RCC 7860 (cell line): ENCODE data around the gene SLC26A1.
"Not testable (repeated sequence)": the region's sequence is repeated elsewhere in the genome, so short reads cannot be mapped to it uniquely, and the experiment has no call there.

Experiments used
- DNase-seq: peaks from one replicate; pipeline ENCODE4 v3.0.0-alpha.2; 2015; ENCODE audit warnings: low spot score
- FAIRE-seq: peaks from 2 replicates; lab custom pipeline; 2012; peaks lifted over from hg19 to GRCh38; lab: Jason Lieb, UNC

The SLC26A1 gene

DNA sequence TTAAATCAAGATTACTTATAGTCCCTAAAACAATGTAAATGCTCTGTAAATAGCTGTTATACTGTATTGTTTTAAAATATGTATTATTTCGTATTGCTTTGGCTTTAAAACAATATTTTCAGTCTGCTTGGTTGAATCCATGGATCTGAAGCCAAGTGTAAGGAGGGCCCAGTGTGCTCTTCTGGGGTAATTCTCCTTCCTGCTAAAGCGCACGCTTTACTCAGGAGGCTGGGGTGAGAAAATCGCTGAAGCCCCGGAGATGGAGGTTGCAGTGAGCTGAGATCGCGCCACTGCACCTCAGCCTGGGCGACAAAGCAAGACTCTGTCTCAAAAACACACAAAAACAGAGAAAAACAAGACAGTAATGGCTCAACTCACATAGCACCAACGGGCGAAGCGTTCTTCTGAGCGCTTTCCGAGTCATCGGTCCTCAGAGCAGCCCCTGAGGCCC is 6.8 kb downstream of the SLC26A1 start:
- no peak for FAIRE-seq
- DNase-seq, result no peak

DNA sequence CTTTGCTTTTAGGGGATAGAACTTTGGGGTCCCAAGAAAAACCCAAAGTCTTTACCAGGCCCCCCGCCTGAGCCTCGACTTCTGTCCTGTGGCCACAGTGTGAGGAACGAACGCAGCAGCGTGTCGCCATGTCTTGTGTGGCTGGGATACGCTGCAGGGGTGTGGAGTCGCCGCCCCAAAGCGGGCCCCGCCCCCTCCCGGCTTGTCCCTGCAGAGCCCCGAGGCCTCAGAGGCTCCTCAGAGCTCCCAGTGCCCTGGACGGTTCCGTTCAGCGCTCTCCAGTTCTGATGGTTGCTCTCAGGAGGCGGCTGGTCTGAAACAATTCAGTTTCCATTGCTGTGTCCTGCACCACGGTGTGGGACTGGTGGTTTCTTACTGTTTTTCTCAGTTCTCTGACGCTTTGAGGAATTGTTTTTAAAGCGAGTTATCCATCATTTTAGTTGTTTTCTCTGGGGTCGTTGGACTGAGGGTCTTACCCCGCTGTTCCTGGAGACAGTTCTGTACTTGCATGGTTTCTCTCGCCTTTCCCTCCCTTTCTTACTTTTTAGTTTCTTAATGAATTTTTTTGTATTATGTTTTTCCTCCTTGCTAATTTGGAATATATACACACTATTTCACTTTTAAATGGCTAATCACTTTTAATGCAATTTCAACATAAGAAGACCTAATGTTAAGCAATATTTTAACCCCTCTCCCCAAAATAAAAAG is 7.9 kb downstream of the SLC26A1 start:
- no peak for FAIRE-seq
- no peak for DNase-seq

DNA sequence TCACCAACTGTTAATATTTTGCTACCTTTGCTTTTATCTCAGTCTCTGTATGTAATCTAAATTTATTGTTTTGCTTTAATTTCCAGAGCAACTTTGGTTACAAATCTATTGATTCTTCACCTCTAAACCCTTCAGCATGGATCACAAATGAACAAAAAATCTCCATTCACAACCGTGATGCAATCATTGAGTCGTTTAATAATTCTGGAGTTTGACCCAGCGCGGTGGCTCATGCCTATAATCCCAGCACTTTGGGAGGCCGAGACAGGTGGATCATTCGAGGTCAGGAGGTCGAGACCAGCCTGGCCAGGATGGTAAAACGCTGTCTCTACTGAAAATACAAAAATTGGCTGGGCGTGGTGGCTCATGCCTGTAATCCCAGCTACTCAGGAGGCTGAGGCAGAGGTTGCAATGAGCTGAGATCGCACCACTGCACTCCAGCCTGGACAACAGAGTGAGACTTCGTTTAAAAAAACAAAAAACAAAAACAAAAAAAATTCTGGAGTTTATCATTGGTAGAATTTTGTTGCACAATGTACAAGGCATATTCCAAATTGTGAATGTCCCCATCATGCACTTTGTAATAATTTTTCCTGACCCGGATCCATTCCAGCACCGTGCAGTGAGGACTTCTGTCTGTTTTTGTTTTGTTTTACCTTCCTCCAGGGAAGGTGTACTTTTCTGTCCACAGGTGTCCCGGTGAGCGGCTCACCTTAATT is 8.7 kb downstream of the SLC26A1 start:
- FAIRE-seq (no peak), DNase-seq (no peak)

DNA sequence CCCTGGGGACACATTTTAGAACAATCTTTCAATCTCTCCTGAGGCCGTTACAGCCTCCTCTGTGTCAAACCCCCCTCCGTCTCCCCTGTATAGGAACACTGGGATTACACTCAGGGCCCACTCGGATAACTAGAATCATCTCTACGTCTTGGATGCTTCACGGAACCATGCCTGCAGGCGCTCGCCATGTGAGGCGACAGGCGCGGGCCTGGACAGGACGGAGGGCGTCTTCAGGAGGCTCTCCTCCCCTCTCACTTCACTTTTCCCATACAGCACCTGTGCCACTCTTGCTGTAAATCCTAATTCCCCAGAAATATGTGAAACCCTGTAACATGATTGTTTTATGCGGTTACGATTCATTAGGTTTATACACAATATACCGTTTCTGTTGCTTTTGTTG is 10.4 kb downstream of the SLC26A1 start:
- no peak for FAIRE-seq

DNA sequence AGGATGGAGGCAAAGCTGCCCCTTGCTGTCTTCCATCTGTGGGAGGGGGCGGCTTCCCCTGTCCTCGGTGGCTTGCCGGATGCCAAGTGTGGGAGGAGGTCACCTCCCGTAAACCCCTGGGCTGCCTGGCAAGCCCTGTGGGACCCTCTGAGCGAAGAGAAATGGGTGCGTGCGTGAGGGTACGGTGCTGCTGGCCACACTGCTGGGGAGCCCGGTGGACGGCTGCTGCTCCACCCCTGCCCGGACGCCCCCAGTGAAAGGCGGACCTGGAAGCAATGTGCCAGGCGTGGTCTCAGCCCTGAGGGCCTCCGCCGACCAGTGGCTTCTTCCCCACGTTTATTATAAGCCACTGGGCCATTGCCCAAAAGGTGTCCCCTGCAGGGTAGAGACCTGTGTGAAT is 10.9 kb downstream of the SLC26A1 start:
- no peak for DNase-seq
- FAIRE-seq, result no peak

More for the DNA sequence above, 10.4 kb downstream of the SLC26A1 start:
- DNase-seq, result no peak

DNA sequence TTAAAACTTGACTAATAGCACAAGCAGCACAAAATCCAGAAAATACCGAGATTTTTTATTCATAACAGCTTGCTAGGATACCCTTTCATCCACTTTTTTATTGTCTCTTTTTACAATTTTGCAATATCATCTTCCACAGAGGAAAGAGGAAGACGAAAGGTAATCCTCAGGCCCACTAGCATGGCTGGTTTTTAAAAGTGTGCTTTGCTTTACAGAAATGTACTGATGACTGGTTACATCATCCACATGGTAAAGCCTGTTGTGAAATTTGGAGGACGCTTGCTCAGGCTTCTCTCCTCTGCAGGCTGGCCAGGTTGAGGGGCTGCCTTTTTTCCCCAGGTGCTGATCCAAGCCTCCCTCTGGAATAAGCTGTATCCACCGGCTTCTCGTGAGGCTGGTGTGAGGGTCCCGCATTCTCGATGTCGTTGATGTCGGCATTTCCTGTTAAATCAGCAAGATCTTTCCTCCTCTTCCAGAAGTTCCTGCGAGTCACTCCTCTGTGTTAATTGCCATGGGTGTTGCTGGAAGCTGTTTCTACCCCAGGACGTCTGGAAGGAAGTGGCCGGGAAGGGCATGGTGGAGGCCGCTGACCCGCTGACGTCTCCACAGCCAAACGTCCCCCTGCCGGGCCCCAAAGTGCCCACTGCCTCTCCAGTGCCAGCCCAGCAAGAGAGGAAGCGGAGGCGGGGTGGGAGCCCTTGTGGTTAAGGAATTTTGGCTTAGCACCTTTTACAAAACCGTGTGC is 14.1 kb downstream of the SLC26A1 start:
- DNase-seq, result no peak

DNA sequence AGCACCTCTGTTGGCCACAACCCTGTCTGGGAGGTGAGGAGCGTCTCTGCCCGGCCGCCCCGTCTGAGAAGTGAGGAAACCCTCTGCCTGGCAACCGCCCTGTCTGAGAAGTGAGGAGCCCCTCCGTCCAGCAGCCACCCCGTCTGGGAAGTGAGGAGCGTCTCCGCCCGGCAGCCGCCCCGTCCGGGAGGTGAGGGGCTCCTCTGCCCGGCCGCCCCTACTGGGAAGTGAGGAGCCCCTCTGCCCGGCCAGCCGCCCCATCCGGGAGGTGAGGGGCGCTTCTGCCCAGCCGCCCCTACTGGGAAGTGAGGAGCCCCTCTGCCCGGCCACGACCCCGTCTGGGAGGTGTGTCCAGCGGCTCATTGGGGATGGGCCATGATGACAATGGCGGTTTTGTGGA is 17.2 kb downstream of the SLC26A1 start:
- FAIRE-seq, DNase-seq: not testable (repeated sequence)

More for the DNA sequence above, 14.1 kb downstream of the SLC26A1 start:
- no peak for FAIRE-seq

DNA sequence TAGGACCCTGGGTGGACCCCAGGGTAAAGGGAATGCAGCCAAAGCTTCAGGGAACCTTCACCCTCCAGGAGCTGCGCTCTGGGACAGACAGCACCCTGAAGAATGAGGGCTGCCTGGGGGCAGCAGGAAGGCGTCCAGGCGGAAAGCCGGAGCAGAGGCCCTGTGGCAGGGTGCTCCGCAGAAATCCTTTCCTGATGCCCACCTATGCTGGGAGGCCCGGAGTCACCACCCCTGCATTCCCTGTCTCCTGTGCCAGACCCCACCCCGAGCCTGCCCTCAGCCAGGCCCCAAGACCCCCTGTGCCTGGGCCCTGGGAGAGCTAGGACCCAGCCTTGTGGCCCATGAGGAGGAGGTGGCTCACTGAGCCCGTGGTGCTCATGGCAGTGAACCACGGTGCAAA is 18.5 kb downstream of the SLC26A1 start:
- FAIRE-seq (no peak), DNase-seq (no peak)

DNA sequence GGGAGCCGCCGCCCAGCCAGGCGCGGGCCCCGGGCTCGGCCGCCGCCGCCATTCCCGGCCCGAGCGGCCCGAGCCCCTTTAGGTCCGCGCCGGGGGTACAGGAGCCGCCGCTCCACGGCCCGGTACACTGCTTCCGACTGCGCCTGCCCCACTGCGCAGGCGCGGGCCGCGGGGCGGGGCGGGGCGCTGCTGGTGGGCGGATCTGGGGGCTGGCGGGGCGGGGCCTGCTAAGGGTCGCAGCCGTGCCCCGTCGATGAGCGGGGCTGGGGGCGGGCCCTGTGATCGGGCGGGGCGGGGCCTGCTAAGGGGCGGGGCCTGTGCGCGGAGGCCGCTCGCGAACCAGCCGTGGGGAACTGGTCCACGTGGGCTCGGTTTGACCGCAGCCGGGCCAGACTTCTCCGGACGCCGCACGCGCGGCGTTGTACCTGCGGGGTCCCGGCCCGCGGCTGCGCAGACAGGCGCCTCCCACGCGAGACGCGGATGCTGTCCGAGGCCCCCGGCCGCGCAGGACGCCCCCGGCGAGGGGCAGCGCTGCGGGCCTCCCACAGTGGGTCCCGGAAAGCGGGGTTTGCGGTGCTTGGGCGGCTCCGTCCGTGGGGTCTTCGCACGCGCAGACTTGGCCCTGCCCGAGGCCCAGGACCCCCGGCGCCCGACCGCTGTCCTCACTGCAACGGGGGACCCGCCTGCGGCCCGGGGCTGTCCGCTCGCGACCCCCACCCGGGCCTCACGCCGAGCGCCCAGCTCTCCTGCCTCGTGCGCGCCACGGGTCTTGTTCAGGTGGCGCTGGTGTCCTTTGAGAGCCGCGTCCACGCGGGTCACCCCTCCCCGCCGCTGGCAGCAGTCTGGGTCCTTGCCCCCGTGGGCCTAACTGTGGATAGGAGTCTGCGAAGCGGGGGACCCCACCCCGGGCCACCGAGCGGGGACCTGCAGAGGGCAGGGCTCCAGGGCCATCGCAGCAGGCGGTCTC is 19.5 kb downstream of the SLC26A1 start, which contains the start of gene DGKQ:
DGKQ (minus strand) TSS at position 139 of the 967 bp plus-strand sequence; CDS start at position 52, 87 bp downstream.
- FAIRE-seq (no peak), DNase-seq (peak; percentile 66)

DNA sequence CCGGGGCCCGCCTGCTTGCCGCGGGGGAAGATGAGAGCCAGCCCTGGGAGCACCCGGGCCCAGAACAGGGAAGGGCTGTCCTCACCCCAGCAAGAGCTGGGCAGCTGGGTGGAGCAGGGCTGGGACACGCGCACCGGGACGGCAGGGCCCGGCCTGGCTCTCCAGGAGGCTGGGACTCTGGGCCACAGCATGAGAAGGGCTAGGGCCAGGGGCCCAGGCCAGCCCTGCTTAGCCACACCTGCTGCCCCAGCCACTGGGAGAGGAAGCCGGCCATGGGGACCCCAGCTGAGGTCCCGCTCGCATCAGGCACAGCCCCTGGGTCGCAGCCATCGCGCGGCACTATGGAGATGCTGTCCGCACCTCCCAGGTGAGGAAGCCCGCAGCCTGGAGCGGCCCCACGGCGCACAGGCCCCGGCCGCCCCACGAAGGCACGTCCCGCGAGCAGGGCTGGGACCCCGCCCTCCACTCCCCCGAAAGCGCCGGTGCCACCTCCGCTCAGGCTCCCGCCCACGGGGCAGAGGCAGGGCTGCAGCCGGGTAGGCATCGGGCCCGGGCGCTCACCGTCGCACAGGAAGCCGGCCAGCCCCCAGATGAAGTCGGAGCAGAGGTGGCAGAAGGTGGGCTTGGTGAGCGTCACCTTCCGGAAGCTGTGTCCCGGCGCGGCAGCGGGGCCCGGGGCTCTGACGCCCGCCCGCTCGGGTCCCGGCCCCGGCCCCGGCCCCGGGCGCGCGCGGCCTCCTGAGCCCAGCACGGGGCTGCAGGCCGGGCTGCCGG is 20.4 kb downstream of the SLC26A1 start:
- DNase-seq, result no peak
- no peak for FAIRE-seq

DNA sequence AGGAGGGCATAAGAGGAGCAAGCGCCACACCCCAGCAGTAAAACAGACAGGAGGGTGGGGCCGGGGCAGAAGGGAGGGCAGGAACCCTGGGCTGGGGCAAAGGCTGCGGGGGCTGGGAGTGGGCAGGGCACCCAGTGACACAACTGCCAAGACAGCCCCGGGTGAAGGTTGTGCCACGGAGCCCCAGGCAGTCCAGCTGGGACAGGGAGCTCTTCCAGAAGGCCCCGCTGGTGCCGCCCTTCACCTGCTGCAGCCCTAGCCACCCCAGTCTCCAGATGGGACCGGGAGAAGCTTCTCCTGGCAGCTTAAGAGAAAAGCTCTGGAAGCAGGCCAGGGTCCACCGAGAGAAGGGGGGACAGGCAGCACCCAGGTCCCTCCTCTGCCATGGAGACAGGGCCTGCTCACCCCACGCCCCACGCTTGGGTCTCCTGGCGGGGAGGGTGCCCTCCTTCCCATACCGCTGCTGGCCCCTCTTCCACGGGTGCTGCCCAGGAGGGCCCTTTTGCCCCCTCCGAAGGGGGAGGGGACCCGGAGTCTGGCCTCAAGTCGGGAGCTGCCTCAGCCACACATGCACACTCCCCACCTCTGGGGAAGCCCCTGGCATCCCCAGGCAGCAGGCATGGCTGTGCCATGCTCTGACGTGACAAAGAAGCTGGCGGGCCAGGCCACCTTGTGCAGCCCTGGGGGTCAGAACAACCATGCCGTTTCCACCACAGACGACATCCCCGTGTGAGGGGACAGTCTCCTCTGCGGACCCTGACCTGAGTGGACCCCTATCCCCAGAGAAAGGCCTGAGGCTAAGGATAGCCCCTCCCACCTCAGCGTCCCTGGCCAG is 21.3 kb downstream of the SLC26A1 start:
- FAIRE-seq, result no peak

DNA sequence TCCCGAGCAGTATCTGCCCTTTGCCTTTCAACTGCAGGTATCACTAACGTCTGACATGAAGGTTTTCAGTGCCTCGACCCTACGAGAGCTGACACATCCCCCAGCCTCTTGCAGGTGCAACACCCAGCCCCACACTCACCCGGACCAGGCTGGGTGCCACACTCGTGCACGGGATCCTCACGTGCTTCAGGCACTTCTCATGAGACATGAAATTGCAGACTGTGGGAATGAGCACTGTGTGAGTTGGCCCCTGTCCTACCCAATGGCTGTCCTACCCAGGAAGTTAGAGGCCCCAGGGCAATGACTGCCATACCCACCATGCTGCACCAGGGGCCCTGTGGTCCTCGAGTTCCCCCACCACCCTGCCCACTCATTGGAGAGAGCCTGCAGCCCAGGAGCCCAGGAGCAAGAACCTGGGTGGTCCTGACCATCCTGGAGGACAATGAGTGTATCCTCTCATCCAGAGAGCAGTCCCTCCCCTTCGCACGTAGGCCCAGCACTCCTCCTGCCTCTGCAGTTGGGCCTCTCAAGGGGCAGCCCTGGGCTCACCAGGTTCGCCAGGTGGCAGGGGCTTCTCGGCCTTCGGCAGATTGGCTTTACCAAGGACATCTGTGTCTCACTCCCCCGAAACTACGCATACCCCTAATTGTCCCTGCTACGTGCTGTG is 22.2 kb downstream of the SLC26A1 start:
- FAIRE-seq (no peak), DNase-seq (no peak)

More for the DNA sequence above, 21.3 kb downstream of the SLC26A1 start:
- no peak for DNase-seq

DNA sequence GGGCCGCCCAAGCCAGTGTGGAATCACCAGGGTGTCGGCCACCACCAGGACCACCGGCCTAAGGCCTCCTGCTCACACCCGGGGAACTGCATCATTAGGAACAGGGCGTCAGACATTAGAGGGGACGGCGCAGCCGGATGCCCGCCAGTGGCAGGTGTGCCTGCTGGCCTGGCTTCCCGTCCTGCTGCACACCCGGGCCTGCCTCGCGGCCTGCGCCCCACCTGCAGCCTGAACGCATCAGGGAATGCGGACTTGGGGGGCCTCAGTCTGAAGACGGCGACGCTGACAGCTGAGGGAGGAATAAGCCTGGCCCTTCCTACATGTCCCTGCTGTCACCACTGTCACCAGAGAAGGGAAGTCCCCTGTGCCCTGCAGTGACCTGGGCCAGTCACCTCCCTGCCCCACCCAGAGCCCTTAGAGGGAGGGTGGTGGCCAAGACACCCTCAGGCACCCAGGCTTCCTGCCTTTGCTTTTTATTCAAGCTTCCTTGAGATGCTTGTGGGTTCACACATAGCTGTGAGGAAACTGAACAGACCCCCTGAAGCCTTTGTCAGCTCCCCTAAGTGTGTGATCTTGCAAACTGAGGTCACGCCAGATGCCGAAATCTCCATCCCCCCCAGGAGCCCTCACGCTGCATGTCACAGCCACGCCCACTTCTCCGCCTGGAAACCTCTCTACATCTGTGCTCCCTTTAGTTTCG is 23.0 kb downstream of the SLC26A1 start:
- no peak for DNase-seq
- FAIRE-seq, result no peak

DNA sequence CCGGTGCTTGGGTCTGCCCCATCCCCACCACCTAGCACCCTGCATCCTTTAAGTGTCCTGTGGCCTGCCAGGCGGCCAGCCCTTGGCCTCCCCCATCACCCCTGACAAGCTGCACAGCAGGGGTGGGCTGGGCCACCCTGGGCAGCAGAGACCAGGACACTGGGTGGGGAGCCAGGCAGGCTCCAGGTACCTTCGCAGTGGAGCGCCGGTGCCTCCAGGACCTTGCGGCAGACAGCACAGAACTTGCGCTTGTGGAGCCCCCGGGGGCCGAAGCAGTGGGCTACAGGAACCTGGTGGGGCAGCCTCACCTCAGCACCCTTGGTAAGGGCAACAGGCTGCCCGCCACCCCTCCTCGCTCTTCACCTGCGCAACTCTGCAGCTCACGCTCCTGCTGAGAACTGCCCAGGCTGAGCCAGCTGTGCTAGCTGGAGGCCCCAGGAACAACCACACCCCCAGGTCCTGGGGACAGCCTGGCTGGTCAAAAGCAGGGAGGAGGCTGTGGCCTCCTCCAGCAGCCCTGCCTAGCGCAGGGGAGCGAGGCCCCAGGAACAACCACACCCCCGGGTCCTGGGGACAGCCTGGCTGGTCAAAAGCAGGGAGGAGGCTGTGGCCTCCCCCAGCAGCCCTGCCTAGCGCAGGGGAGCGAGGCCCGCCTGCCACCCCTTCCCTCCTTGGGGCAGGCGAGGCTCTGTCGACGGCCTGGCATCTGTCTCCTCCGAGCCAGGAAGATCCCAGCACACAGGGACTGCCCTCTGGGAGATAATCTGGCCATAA is 24.4 kb downstream of the SLC26A1 start:
- no peak for FAIRE-seq
- DNase-seq, result no peak

DNA sequence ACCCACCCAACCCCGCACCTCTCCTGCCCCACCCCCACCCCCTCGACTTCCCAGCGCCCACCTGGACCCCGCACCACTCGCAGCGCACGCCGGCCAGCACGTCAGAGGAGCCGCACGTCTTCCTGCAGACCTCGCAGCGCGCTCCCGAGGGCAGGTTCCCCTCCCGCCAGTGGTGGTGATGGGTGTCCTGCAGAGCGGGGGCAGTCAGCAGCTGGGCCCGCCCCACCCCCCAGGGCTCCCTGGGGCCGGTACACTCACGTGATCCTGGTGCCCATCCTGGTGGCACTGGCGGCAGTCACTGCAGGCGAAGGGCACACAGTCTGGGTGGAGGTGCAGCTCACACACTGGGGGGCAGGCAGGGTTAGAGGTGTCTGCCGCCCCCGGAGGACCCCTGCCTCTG is 25.0 kb downstream of the SLC26A1 start:
- DNase-seq, result no peak
- no peak for FAIRE-seq
